A673 (cell line): ENCODE results near the gene SLC16A9. TPM values are rescaled to one million over a fixed set of nuclear protein-coding genes. Genes with fewer than 3 reads are reported as not detected.

Source experiments
- BruUV-seq: library from RNA; stranded (reverse); fragments of 400-500 nt; replicated peaks from 2 replicates; lab custom pipeline; 2021; lab: Mats Ljungman, UMichigan
- CTCF ChIA-PET: fragments of 300-600 bp; sonication (Branson Sonifier 250); formaldehyde crosslinking; loops from one replicate; lab custom pipeline; 2022; ENCODE audit warnings: antibody characterized with exemption; lab: Charles Lee
- POLR2A ChIA-PET: fragments of 300-600 bp; sonication (Branson Sonifier 250); formaldehyde crosslinking; loops from one replicate; lab custom pipeline; 2022; ENCODE audit warnings: antibody characterized with exemption; ENCODE audit not compliant: low non-redundant PET; lab: Charles Lee
- DNase-seq: peaks from one replicate; pipeline ENCODE4 v3.0.0-alpha.2; 2015; ENCODE audit warnings: low spot score
- H3K27ac ChIP-seq: fragments of 200-600 bp; sonication (generic); 2 replicates; pipeline ENCODE4 v1.5.1; 2016; ENCODE audit warnings: mixed run types, low read depth, mild to moderate bottlenecking, mixed read lengths, antibody characterized with exemption, low read length; ENCODE audit not compliant: poor library complexity, severe bottlenecking
- H3K27me3 ChIP-seq: fragments of 200-600 bp; sonication (generic); replicated peaks from 2 replicates; pipeline ENCODE4 v1.6.1; 2017; ENCODE audit warnings: mixed run types, low read depth, mild to moderate bottlenecking, mixed read lengths, antibody characterized with exemption, low read length; ENCODE audit not compliant: insufficient read depth, poor library complexity
- H3K36me3 ChIP-seq: fragments of 200-600 bp; sonication (generic); 2 replicates; pipeline ENCODE4 v1.6.1; 2016; ENCODE audit warnings: mixed run types, mild to moderate bottlenecking, mixed read lengths, antibody characterized with exemption, low read length; ENCODE audit not compliant: insufficient read depth, poor library complexity, severe bottlenecking
- H3K4me1 ChIP-seq: fragments of 200-600 bp; sonication (generic); 2 replicates; pipeline ENCODE4 v1.6.1; 2017; ENCODE audit warnings: mixed run types, mild to moderate bottlenecking, mixed read lengths, antibody characterized with exemption, low read length; ENCODE audit not compliant: insufficient read depth, poor library complexity, severe bottlenecking
- H3K4me3 ChIP-seq: fragments of 200-600 bp; sonication (generic); 2 replicates; pipeline ENCODE4 v1.5.1; 2016; ENCODE audit warnings: low read depth, mixed run types, mild to moderate bottlenecking, mixed read lengths, low read length; ENCODE audit not compliant: poor library complexity, severe bottlenecking
- H3K9me3 ChIP-seq: fragments of 200-600 bp; sonication (generic); 2 replicates; pipeline ENCODE4 v1.6.1; 2016; ENCODE audit warnings: mixed run types, low read depth, mild to moderate bottlenecking, mixed read lengths, antibody characterized with exemption, low read length; ENCODE audit not compliant: poor library complexity, severe bottlenecking
- CTCF ChIP-seq: fragments of 300-800, 200-600 bp; sonication (generic); conservative IDR thresholded peaks from 2 replicates; pipeline ENCODE4 v1.5.1; 2017; ENCODE audit warnings: low read depth, mild to moderate bottlenecking, antibody characterized with exemption, low read length, moderate library complexity, mixed read lengths
- EZH2 ChIP-seq: fragments of 200-600 bp; sonication (generic); IDR thresholded peaks from 2 replicates; pipeline ENCODE4 v1.6.1; 2017; ENCODE audit warnings: borderline replicate concordance, low read depth, mild to moderate bottlenecking, mixed read lengths, antibody characterized with exemption, low read length; ENCODE audit not compliant: poor library complexity, severe bottlenecking
- intact Hi-C: fragments of 100-400 bp; cut with micrococcal nuclease; formaldehyde crosslinking; loops from one replicate; pipeline ENCODE4 v1.10.0; 2022; ENCODE audit not compliant: unreplicated experiment
- total RNA-seq: library from RNA; stranded (reverse); gene quantifications from 2 replicates; pipeline ENCODE4 v1.2.3, GENCODE V29; 2021

The SLC16A9 gene
- total RNA-seq, 1 experiment from 2014 or later: 2.9 TPM

- no peak for DNase-seq
- POLR2A ChIA-PET: no interaction called here
- TF ChIP-seq CTCF: no peak
- no peak for TF ChIP-seq EZH2
- H3K4me1 ChIP-seq: no peaks in the 10 kb centered on the region
- no peak overlapping the region for H3K27ac ChIP-seq
- intact Hi-C loops: no loop called here
- no peak overlapping the region for H3K4me3 ChIP-seq
- no peaks in the 10 kb centered on the region for H3K9me3 ChIP-seq
- H3K36me3 ChIP-seq: no peaks in the 10 kb centered on the region
- BruUV-seq: no TSS peak
- CTCF ChIA-PET: no interaction called here
- H3K27me3 ChIP-seq: no peaks in the 10 kb centered on the region
These were observed 25.6 kb downstream of the SLC16A9 start for GRCh38 chr10:59684006-59684405.

- Histone ChIP-seq H3K9me3 (no peaks in the 10 kb centered on the region), H3K4me3 (no peak overlapping the region), H3K36me3 (no peaks in the 10 kb centered on the region), H3K27me3 (no peaks in the 10 kb centered on the region), H3K27ac (no peak overlapping the region), H3K4me1 (no peaks in the 10 kb centered on the region)
- no peak for DNase-seq
- POLR2A ChIA-PET: no interaction called here
- CTCF ChIA-PET: no interaction called here
- intact Hi-C loops: no loop called here
- no TSS peak for BruUV-seq
- no peak for TF ChIP-seq CTCF
- TF ChIP-seq EZH2: no peak
These were observed 26.4 kb downstream of the SLC16A9 start for GRCh38 chr10:59682986-59683937.

- CTCF ChIA-PET: no interaction called here
- Histone ChIP-seq H3K27me3 (no peaks in the 10 kb centered on the region), H3K9me3 (no peaks in the 10 kb centered on the region), H3K4me1 (no peaks in the 10 kb centered on the region), H3K4me3 (no peak overlapping the region), H3K27ac (no peak overlapping the region), H3K36me3 (no peaks in the 10 kb centered on the region)
- no peak for DNase-seq
- intact Hi-C loops: no loop called here
- TF ChIP-seq CTCF (no peak), EZH2 (no peak)
- POLR2A ChIA-PET: no interaction called here
- no TSS peak for BruUV-seq
These were observed 29.5 kb downstream of the SLC16A9 start for GRCh38 chr10:59680199-59680598.
